ENCODE results near the gene ZNF423.

Gene ZNF423

DNA sequence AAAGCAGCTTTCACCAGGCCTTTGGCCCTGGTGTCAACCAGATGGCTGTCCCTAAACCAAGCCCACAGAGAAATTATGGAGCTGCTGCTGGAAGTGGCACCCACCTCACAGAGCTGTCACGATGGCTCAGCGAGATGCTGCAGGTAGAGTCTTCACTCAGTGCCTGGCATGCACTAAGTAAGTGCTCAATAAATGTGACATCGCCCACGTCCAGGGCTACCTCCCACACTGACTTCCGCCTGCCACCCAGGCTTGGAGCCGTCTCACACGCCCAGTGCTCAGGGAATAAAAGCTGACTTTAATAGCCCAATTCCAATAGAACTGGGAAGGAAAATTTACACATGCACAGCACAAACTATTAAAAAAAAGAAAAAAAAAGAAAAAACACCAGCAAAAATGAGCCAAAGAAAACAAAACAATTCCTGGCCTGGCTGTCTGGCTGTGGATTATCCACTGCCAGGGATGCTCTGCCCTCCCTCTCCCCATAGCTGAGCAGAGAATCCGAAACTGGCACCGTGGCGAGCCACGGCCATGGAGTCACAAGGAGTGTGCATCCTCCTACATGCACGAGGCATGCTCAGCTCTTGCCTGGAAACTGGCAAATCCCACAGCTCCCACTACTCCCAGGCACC is 68.9 kb downstream of the ZNF423 start:
- TF ChIP-seq, protein P1, sequence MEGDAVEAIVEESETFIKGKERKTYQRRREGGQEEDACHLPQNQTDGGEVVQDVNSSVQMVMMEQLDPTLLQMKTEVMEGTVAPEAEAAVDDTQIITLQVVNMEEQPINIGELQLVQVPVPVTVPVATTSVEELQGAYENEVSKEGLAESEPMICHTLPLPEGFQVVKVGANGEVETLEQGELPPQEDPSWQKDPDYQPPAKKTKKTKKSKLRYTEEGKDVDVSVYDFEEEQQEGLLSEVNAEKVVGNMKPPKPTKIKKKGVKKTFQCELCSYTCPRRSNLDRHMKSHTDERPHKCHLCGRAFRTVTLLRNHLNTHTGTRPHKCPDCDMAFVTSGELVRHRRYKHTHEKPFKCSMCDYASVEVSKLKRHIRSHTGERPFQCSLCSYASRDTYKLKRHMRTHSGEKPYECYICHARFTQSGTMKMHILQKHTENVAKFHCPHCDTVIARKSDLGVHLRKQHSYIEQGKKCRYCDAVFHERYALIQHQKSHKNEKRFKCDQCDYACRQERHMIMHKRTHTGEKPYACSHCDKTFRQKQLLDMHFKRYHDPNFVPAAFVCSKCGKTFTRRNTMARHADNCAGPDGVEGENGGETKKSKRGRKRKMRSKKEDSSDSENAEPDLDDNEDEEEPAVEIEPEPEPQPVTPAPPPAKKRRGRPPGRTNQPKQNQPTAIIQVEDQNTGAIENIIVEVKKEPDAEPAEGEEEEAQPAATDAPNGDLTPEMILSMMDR (conservative IDR thresholded peaks at IDR 0.05; ENCODE audit: low read length), result no peak
- no peak for DNase-seq (ENCODE audit: low read depth)
- no peak overlapping the region for H3K4me3 ChIP-seq (ENCODE audit: low read length)

DNA sequence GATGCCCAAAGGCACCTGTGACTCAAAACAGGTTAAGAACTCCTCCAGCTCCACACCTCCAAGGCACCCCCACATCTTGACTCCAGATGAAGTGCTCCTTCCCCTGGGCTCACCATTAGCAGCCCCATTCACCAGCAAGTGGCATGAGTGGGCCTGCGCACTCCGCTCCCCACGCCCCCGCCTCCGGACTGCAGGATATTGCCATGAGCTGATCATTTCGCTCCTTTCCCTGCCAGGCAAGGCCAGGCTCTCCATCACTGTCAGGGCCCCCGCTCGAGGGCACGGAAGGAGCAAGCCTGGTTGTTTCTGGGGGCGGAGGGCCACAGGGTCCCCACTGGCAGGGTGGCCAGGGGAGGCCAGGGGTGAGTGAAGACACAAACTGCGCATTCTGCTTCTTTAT is 69.9 kb downstream of the ZNF423 start:
- H3K4me3 ChIP-seq (ENCODE audit: low read length), result no peak overlapping the region
- TF ChIP-seq, protein P1 (conservative IDR thresholded peaks at IDR 0.05; ENCODE audit: low read length), result no peak
- no peak for DNase-seq (ENCODE audit: low read depth)

DNA sequence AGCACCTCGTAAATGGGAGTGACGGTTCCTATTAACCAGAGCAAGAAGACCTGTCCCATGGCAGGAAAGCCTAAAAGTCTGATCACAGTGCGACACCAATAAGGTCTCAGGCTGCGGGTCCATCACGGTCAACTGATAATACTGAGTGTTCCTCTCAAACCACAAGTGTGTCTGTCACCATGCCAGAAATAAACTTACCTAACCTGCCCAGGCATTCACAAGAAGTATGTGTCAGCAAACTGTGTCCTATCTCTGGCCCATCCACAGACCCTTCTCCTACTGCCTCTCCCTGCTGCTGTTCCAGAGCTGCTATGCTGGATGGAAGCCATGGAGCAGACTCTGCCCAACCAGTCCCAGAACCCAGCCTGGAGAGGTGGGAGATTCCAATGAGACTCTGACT is 73.5 kb downstream of the ZNF423 start:
- no peak overlapping the region for H3K4me3 ChIP-seq (ENCODE audit: low read length)
- no peak for DNase-seq (ENCODE audit: low read depth)
- TF ChIP-seq, protein P1 (conservative IDR thresholded peaks at IDR 0.05; ENCODE audit: low read length), result no peak

DNA sequence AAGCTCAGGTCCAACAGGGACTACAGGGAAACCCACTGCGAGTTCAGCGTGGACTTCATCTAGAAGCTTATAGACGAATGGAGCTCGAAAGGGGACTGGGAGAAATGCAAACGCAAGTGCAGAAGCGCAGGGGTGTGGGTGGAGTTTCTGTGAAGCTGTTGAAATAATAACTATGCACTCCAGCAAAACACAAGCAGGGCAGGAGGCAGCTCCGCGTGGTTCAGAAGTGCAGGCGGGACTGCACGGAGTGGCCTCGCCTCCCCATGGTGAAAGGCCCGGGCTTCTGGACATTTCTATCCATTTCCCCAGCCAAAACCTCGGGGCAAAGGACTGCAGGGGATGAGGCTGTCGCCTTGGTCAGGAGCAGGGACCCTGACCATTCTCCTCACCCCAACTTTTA is 74.5 kb downstream of the ZNF423 start:
- DNase-seq (ENCODE audit: low read depth), result no peak
- TF ChIP-seq, protein P1 (conservative IDR thresholded peaks at IDR 0.05; ENCODE audit: low read length), result no peak
- no peak overlapping the region for H3K4me3 ChIP-seq (ENCODE audit: low read length)

DNA sequence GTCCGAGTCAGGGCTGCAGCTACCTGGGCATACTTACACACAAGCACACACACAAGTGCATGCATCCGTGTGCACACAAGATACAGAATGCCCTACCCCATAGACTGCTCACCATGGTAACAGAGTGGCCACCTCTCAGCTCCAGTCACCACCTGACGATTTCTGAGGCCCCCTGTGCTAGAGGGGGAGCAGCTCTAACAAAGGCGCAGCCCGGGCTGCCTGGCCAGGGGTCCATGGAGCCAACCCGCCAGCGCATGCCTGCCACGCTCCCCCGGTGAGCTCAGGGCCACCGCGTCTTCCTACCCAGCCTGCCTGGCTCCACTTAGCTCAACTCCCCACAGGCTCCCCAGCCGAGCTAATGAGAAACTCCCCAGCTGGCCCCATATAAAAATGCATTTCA is 75.5 kb downstream of the ZNF423 start:
- H3K4me3 ChIP-seq (ENCODE audit: low read length), result no peak overlapping the region
- DNase-seq (ENCODE audit: low read depth), result no peak
- TF ChIP-seq, protein P1 (conservative IDR thresholded peaks at IDR 0.05; ENCODE audit: low read length), result no peak

DNA sequence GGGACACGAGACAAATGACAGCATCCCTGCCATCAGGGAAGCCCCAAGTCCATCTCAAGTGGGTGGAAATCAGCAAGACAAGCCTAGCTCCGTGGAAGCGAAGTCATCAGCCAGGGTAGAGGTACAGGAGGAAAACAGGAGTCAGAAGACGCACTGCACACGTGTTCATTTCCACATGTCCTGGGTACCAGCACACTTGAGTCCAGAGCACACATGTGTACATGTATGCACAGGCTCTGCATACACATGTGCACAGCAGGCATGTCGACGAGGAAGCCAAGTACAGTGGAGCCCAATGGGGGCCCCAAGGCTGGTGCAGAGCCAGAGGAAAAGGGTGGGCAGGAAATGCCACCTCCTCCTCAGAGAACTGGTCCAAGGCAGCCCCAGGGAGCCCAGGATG is 75.9 kb downstream of the ZNF423 start:
- TF ChIP-seq, protein P1 (conservative IDR thresholded peaks at IDR 0.05; ENCODE audit: low read length), result no peak
- no peak overlapping the region for H3K4me3 ChIP-seq (ENCODE audit: low read length)
- DNase-seq (ENCODE audit: low read depth), result no peak

DNA sequence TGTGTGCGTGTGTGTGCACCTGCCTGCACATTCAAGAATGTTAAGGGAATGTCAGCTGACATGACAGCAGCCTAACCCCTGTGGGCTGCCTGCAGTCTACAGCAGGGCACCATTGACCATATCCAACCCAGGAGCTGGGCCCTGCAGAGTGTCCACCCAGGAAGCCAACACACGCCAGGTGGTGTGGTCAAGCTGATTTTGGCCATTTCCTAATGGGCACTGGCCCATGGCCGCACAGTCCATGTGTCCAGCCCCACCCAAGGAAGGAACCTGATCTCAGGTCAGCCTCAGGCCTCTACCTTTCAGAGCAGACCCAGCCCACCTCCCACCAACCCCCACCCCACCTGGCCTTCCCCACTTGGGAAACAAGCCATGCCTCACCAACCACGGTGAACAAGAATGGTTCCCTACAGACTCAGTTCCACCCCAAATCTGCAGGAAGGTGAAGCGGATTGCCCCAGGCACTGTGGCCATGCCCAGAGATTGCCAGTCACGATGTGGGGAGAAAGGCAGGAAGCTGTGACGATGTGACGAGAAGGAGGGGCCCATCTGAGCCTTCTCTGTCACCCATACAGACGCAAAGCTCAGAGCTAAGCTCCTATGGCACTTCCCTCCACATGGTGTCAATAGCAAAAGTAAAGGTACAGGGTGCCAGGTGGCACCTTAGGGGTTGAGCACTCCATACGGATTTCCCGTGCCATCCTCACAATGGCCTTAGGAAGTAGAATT is 77.5 kb downstream of the ZNF423 start:
- no peak for DNase-seq (ENCODE audit: low read depth)
- TF ChIP-seq, protein P1 (conservative IDR thresholded peaks at IDR 0.05; ENCODE audit: low read length), result no peak
- no peak overlapping the region for H3K4me3 ChIP-seq (ENCODE audit: low read length)
